Stimulated activated CD4-positive, alpha-beta T cell treated with anti-CD3 and anti-CD28 coated beads, Interleukin-12 subunit alpha, Interleukin-12 subunit beta, amount 100 ng/mL, for 4 hours (primary cell): ENCODE data around the gene LRRC4C.
"Not testable (repeated sequence)": the region's sequence is repeated elsewhere in the genome, so short reads cannot be mapped to it uniquely, and the experiment has no call there.

Experiments used
- DNase-seq: peaks from one replicate; pipeline ENCODE4 v3.0.0-alpha.2; 2020

The LRRC4C gene

GRCh38 chr11:41003339-41004282 lies 455.8 kb downstream of the LRRC4C start:
- no peak for DNase-seq

DNA sequence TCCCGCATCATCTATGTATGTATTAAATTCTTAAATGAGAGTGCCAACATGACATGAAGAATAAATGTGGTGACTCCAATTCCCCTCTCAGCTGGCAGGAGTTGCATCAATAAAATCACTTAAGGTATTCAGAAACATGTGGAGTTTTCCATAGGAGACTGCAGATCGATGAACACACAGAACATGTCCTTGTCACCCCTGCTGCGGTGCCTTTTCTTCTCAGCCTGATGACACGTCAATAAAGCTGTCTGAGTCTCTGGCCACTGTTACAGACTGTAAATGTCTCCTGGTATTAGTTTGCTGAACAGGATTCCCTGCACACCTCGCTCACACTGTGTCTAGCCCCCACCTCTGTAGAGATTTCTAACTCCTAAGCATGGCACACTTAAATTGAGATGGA lies 460.5 kb downstream of the LRRC4C start:
- no peak for DNase-seq

GRCh38 chr11:40987776-40988435 lies 471.5 kb downstream of the LRRC4C start:
- DNase-seq: no peak

- DNase-seq: no peak
Observed at GRCh38 chr11:40986320-40986719, 473.1 kb downstream of the LRRC4C start.

GRCh38 chr11:40975076-40975475 lies 484.4 kb downstream of the LRRC4C start:
- DNase-seq: no peak

DNA sequence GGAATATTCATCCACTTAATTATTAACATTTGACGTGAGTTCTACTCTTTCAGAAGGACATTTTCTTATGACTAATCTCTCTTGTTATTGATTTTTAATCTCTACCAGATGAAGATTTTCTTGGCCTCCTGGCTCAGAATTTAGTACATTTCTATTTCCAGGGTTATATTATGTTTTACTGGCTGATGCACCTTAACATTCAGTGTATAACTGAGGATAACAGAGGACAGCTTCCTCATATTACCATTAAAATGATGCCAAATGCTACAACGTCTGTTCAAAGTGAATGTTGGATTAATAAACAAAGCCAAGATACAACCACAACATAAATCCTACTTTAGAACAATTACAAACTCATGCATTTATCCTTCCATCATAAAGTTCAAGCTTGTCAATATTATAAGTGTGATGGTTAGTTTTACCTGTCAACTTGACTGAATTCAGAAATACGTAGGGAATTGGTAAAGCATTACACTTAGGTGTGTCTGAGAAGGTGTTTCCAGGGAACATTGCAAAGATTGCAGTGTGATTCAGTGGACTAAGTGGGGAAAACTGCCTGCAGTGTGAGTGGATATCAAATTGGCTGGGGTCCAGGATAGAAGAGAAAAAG lies 485.2 kb downstream of the LRRC4C start:
- no peak for DNase-seq

DNA sequence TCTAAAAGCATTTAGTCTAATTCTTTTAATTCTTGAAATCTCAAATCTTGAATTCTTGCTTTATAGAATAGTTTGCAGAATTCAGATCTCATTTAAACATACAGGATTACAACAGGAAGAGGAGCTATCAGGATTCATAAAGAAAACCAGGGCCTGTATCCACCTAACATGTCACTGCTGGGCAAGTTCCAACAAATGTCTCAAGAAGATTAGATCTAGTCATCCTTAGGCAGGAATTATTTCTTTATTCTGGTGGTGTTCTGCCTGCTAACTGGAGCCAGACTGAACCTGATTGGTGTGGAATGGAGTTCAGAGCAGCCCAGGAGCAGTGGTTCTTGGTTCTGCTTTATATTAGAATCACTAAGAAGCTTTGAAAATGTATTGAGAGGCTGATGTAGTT lies 500.7 kb downstream of the LRRC4C start:
- no peak for DNase-seq

DNA sequence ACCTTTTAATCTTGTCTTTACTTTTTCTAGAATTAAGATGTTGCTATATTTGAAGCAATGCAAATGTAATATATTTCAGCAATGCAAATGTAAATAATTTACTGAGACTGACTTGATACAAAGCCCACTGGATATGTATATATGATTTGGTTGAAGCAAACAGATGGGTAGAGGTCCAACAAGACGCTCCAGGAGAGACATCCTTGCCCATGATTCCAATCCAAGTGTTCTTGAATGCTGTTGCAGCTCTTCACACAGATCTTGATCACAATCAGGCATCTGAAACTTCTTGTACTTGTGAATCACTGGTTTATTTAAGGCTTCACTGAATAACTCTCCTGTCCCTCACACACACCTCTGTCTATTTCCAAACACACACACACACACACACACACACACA lies 507.0 kb downstream of the LRRC4C start:
- DNase-seq: no peak

DNA sequence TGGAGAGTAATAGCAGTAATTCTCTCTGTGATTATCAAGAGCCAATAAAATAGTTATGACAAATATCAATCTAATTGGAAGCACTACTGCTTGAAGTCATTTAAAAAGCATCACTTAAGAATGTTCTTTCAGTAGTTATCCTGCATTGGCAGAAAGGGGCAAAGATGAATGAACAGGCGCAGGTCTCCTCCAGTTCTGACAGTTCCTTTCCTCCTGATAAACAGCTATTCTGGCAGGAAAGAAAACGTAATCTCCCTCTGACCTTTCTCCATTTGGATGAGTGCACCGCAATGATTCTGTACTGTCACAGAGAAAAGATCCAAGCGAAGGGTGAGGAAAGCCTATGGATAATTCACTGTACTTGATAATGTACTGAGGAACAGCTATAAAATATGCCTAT lies 521.5 kb downstream of the LRRC4C start:
- no peak for DNase-seq

GRCh38 chr11:40924915-40925314 lies 534.5 kb downstream of the LRRC4C start:
- no peak for DNase-seq

GRCh38 chr11:40921246-40921645 lies 538.2 kb downstream of the LRRC4C start:
- DNase-seq: no peak

DNA sequence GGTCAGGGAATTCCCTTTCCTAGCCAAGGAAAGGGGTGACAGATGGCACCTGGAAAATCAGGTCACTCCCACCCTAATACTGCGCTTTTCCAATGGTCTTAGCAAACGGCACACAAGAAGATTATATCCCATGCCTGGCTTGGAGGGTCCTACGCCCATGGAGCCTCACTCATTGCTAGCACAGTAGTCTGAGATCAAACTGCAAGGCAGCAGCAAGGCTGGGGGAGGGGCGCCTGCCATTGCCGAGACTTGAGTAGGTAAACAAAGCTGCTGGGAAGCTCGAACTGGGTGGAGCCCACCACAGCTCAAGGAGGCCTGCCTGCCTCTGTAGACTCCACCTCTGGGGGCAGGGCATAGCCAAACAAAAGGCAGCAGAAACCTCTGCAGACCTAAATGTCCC lies 548.7 kb downstream of the LRRC4C start:
- not testable (repeated sequence) for DNase-seq

DNA sequence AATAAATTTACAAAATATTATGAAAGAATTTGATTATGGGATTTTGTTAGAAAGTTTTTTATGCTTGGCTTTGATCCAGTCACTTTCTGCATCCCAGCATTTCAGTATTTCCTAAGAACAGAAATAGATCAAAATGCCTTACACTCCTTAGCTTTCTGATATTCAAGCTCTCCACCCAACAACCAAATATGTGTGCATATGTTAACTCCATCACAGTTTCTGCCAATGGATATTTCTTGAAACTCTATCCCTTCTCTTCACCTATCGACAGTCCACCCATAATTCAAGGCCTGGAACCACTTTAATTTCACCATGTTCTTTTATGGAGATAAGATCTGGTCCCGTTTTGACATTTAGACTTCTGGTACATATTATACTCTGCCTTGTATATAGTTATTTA lies 565.0 kb downstream of the LRRC4C start:
- DNase-seq: no peak

DNA sequence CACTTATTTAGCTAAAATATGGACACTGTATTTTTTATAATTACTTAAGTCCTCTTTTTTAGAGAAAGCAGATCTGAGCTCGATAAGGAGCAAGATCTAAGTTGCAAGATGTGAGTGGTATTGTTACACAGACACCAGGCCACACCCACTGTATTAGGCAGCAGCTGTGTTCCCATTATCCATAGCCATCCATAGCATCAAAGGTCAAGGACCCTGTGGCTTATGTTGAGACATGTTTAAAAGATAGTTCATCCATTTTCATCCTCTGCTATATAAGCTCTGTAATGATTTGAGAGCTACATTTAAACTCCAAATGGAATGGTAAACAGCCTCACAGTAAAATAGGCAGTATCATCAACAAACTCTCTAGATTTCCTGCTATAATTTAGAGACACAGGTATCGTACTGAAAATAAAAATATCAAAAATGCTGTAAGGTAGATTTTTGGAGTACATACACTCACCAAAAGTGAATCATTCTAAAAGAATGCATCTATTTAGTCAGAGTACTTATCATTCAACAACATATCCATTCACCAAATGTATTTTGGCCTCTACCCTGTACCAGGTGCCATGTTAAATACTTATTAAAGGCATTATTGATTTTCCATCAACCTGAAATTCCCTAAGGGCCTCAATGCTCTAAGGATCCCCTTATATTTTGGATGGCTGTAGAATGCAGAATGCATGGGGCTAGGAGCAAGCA lies 574.0 kb downstream of the LRRC4C start:
- no peak for DNase-seq

GRCh38 chr11:40882301-40882700 lies 577.2 kb downstream of the LRRC4C start:
- no peak for DNase-seq

GRCh38 chr11:40879911-40880310 lies 579.5 kb downstream of the LRRC4C start:
- no peak for DNase-seq

GRCh38 chr11:40877981-40878380 lies 581.5 kb downstream of the LRRC4C start:
- DNase-seq: no peak

GRCh38 chr11:40877256-40877655 lies 582.2 kb downstream of the LRRC4C start:
- no peak for DNase-seq

DNA sequence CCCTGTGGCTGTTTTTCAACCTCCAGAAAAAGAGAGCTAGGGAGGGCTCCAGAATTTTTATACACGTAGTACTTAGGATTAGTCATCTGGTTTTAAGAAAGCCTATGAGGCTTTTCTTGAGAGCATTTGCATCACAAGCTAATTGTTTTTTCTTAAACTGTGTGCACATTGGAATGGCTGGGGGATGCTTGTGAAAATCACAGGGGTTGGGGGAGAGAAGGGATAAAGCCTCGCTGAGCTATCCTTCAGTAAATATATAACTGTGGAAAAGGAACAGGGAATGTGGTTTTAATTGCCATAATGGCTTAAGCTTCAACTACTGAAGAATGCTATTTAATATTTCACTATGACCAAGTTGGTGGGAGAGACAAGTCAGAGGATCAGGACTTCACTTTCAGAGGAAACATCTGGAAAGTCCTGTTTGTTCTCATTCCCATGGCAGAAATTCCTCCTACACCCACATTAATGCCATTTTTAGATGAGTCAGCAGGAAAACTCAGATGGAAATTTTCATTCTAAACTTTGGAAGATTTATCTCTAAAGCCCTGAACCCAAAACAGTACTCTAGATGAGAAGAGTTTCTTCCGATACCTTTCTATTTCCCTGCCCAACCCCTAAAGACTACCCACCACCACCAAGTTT lies 591.3 kb downstream of the LRRC4C start:
- no peak for DNase-seq

DNA sequence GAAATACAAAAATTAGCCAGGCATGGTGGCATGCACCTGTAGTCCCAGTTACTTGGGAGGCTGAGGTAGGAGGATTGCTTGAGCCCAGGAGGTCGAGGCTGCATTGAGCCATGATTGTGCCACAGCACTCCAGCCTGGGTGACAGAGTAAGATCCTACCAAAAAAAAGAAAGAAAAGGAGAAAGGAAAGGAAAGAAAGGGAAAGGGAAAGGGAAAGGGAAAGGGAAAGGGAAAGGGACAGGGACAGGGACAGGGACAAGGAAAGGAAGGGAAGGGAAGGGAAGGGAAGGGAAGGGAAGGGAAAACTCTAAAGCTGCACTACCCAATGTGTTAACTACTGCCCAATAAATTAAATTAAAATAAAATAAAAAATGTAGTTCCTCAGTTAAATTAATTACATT lies 601.7 kb downstream of the LRRC4C start:
- not testable (repeated sequence) for DNase-seq

- DNase-seq: no peak
Observed at GRCh38 chr11:40842750-40843339, 616.6 kb downstream of the LRRC4C start.

- no peak for DNase-seq
Observed at GRCh38 chr11:40841231-40841630, 618.2 kb downstream of the LRRC4C start.
